HepG2 (cell line): ENCODE measurements around the gene TKTL1. TPM values are rescaled to one million over a fixed set of nuclear protein-coding genes. Genes with fewer than 3 reads are reported as not detected.
A peak's percentile ranks its signal among the peaks of the same experiment; 100 is the strongest.

Experiments used
- ATAC-seq: fragments of 200-7000 bp; cut with Tn5 transposase; 3 replicates; pipeline ENCODE4 v1.9.1; 2020; ENCODE audit warnings: mild to moderate bottlenecking, moderate library complexity
- BruUV-seq: library from RNA; stranded (reverse); fragments of 400-500 nt; replicated peaks from 2 replicates; lab custom pipeline; 2021; lab: Mats Ljungman, UMichigan
- CTCF ChIA-PET: fragments of 300-600 bp; formaldehyde crosslinking; extraction: SDS; loops from one replicate; lab custom pipeline; 2021; ENCODE audit warnings: low total read pairs, inconsistent platforms, low intra/inter-chr PET ratio; lab: Yijun Ruan, JAX
- POLR2A ChIA-PET: fragments of 350-600 bp; sonication (Branson Sonifier 250); formaldehyde crosslinking; loops from one replicate; lab custom pipeline; 2020; ENCODE audit warnings: antibody characterized with exemption, inconsistent platforms; lab: Yijun Ruan, JAX
- DNase-seq: peaks from one replicate; pipeline ENCODE4 v3.0.0-alpha.2; 2015; ENCODE audit warnings: low spot score
- FAIRE-seq: peaks from 3 replicates; lab custom pipeline; 2011; peaks lifted over from hg19 to GRCh38; lab: Jason Lieb, UNC
- H2AFZ ChIP-seq: one replicate; pipeline ENCODE4 v1.6.1; 2011; ENCODE audit warnings: low read length, inconsistent platforms
- H3K27ac ChIP-seq: fragments of 300-600 bp; 3 replicates; pipeline ENCODE4 v1.8.0; 2011; ENCODE audit warnings: mixed run types, mild to moderate bottlenecking, mixed read lengths, low read length, inconsistent platforms; ENCODE audit not compliant: insufficient read depth; ENCODE audit errors: extremely low read length
- H3K27me3 ChIP-seq, 2 experiments: fragments of 200-600 bp in 1 of 2; 2 replicates in 1 of 2; 3 replicates in 1 of 2; pipeline versions ENCODE4 v1.6.0 to v1.8.0; 2011; ENCODE audit warnings: low read length in 2 of 2, mild to moderate bottlenecking in 2 of 2, moderate library complexity in 2 of 2, inconsistent platforms in 1 of 2; ENCODE audit not compliant: insufficient read depth in 2 of 2, control insufficient read depth in 1 of 2
- H3K36me3 ChIP-seq, 2 experiments: fragments of 200-600 bp in 1 of 2; replicated peaks in 1 of 2; 2 replicates in 1 of 2; 3 replicates in 1 of 2; pipeline versions ENCODE4 v1.5.1 to v1.8.0; 2011; ENCODE audit warnings: low read length in 2 of 2, inconsistent platforms in 1 of 2; ENCODE audit not compliant: insufficient read depth in 2 of 2, control insufficient read depth in 1 of 2
- H3K4me1 ChIP-seq: 2 replicates; pipeline ENCODE4 v1.5.1; 2012; ENCODE audit warnings: low read length, inconsistent platforms; ENCODE audit not compliant: insufficient read depth
- H3K4me2 ChIP-seq: 2 replicates; pipeline ENCODE4 v1.6.0; 2011; ENCODE audit warnings: low read depth, low read length, inconsistent platforms
- H3K4me3 ChIP-seq, 3 experiments: fragments of 200-600 bp in 1 of 3; sonication (generic), shearing (Covaris generic) in 1 of 3; replicated peaks in 1 of 3; 2 replicates each; pipeline ENCODE4 v1.5.1; 2011 to 2016; ENCODE audit warnings: low read length in 3 of 3, inconsistent platforms in 2 of 3, low read depth in 2 of 3, mild to moderate bottlenecking in 2 of 3, control low read depth in 1 of 3, mixed read lengths in 1 of 3; ENCODE audit not compliant: insufficient read depth in 1 of 3
- H3K79me2 ChIP-seq: one replicate; pipeline ENCODE4 v1.6.1; 2011; ENCODE audit warnings: low read length, inconsistent platforms; ENCODE audit not compliant: insufficient read depth
- H3K9ac ChIP-seq: 2 replicates; pipeline ENCODE4 v1.6.0; 2011; ENCODE audit warnings: mild to moderate bottlenecking, low read depth, low read length, inconsistent platforms; ENCODE audit not compliant: insufficient read depth
- H3K9me3 ChIP-seq: 2 replicates; pipeline ENCODE4 v1.5.1; 2012; ENCODE audit warnings: mild to moderate bottlenecking, low read length
- H4K20me1 ChIP-seq: 2 replicates; pipeline ENCODE4 v1.6.0; 2011; ENCODE audit warnings: inconsistent platforms, mild to moderate bottlenecking, low read length, moderate library complexity; ENCODE audit not compliant: insufficient read depth
- ARNTL ChIP-seq: sonication (generic); formaldehyde crosslinking; IDR thresholded peaks from 2 replicates; pipeline ENCODE4 v1.4.0; 2020; ENCODE audit warnings: mild to moderate bottlenecking, missing genetic modification reagents
- CCDC6 ChIP-seq: sonication (generic); formaldehyde crosslinking; IDR thresholded peaks from 2 replicates; pipeline ENCODE4 v1.8.1; 2022; ENCODE audit warnings: mild to moderate bottlenecking, missing genetic modification reagents, moderate library complexity
- ZNF530 ChIP-seq: sonication (generic); formaldehyde crosslinking; IDR thresholded peaks from 2 replicates; pipeline ENCODE4 v1.5.0; 2020; ENCODE audit warnings: low read depth, mild to moderate bottlenecking, missing genetic modification reagents
- ZNF850 ChIP-seq: sonication (generic); formaldehyde crosslinking; conservative IDR thresholded peaks from 2 replicates; pipeline ENCODE4 v1.9.0; 2021; ENCODE audit warnings: mild to moderate bottlenecking, missing genetic modification reagents
- WGBS: methylation state at CpG from one replicate; pipeline ENCODE4 v1.1.6; 2017; ENCODE audit warnings: low lambda C conversion rate; 5-methylcytosine and 5-hydroxymethylcytosine counted together
- in situ Hi-C: cut with HindIII; loops from 2 replicates; pipeline ENCODE4 v1.10.0; 2017; ENCODE audit warnings: low pct_unique_long_range_greater_than_20kb; ENCODE audit not compliant: extremely low pct_ligation_motif_present
- intact Hi-C: fragments of 100-400 bp; cut with micrococcal nuclease; formaldehyde crosslinking; loops from one replicate; pipeline ENCODE4 v1.10.0; 2022; ENCODE audit not compliant: unreplicated experiment
- polyA plus RNA-seq, 8 experiments: library from polyadenylated mRNA; depleted of rRNA in 3 of 8; stranded (reverse) in 7 of 8; unstranded in 1 of 8; fragments of >200 nt; fragmentation: Illumina TruSeq in 4 of 8; extraction: Trizol in 4 of 8; gene quantifications; 2 replicates each; pipeline versions ENCODE4 v1.2.1 to v1.2.3, GENCODE V29; 2011 to 2016; ENCODE audit warnings: low read depth in 4 of 8, missing spikeins in 1 of 8, mixed read lengths in 1 of 8; ENCODE audit not compliant: insufficient read depth in 1 of 8
- total RNA-seq, 5 experiments: library from RNA; depleted of rRNA; stranded (reverse); fragments of >200 nt; fragmentation: Illumina TruSeq; extraction: Trizol; gene quantifications; 2 replicates each; pipeline ENCODE4 v1.2.3, GENCODE V29; 2016; ENCODE audit warnings: low read depth in 1 of 5
- TF ChIP-seq, protein P1 (sequence below): fragments of 450-650 bp; IDR thresholded peaks from 2 replicates; pipeline ENCODE4 v1.6.1; 2016
- TF ChIP-seq, protein P2 (sequence below): sonication (generic); formaldehyde crosslinking; IDR thresholded peaks from 2 replicates; pipeline ENCODE4 v1.4.0; 2020; ENCODE audit warnings: missing genetic modification reagents, borderline replicate concordance

The TKTL1 gene
- total and polyA plus RNA-seq, 2 of the 13 experiments (the other 11 are each of a cell fraction or from before 2014, with no cell fraction given), result not detected

DNA sequence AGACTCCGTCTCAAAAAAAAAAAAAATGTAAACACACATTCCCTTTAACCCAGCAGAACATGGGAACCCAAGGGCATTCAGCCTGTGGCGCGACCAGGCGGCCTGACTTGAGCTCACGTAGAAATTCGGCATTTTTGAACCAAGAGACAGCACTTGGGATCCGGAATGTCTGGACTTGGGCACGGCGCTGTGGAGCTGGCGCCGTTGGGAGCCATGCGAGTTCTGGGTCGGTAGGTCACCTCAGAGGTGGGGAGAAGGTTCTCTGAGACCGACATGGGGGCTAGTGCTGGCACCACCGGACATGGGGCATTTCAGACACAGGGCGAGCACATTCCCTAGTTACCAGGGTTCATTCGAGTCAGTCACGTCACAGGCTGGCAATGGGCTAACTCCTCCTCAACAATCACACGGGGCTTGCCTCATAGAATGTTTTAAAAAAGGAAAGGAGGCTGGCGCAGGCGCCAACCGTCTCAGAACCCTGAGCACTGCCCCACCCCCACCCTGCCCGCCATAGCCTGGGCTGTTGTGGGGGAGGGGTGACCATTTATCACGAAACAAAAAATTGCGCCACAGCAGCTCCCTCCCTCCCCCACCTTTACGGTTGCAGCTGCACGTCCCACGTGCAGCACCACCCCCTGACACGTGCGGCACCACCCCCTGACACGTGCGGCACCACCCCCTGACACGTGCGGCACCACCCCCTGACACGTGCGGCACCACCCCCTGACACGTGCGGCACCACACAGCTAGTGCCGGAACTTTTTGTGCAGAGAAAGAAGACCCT, 612 bp upstream of the TKTL1 start, which contains the start of gene TEX28:
Gene TEX28 (minus strand): TSS at position 334 of the 784 bp plus-strand sequence. CDS start 3,007 bp downstream, outside the sequence.
- intact Hi-C loops (no loop called here), in situ Hi-C loops (no loop called here)
- Histone ChIP-seq H4K20me1 (no peaks in the 10 kb centered on the region), H3K27ac (no peak within 1 kb of the TSS), H3K4me1 (no peaks in the 10 kb centered on the region), H2AFZ (no peak within 1 kb of the TSS), H3K4me2 (no peak within 1 kb of the TSS), H3K9ac (no peak within 1 kb of the TSS), H3K4me3 (no peak within 1 kb of the TSS), H3K79me2 (no peaks in the 10 kb centered on the region), H3K36me3 (no peaks in the 10 kb centered on the region), H3K9me3 (no peaks in the 10 kb centered on the region), H3K27me3 (no peaks in the 10 kb centered on the region; a peak in 1 of 5 replicates)
- CTCF ChIA-PET, result no interaction called here
- no peak for ATAC-seq
- BruUV-seq, result no TSS peak
- 62% methylated on average over 9 of the region's 39 CpGs for WGBS
- TF ChIP-seq, protein P1, sequence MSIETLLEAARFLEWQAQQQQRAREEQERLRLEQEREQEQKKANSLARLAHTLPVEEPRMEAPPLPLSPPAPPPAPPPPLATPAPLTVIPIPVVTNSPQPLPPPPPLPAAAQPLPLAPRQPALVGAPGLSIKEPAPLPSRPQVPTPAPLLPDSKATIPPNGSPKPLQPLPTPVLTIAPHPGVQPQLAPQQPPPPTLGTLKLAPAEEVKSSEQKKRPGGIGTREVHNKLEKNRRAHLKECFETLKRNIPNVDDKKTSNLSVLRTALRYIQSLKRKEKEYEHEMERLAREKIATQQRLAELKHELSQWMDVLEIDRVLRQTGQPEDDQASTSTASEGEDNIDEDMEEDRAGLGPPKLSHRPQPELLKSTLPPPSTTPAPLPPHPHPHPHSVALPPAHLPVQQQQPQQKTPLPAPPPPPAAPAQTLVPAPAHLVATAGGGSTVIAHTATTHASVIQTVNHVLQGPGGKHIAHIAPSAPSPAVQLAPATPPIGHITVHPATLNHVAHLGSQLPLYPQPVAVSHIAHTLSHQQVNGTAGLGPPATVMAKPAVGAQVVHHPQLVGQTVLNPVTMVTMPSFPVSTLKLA, result peak; percentile 87
- TF ChIP-seq ZNF530 (no peak), ARNTL (no peak), ZNF850 (CRISPR knock-in tag) (no peak), CCDC6 (CRISPR knock-in tag) (no peak)
- TF ChIP-seq, protein P2, sequence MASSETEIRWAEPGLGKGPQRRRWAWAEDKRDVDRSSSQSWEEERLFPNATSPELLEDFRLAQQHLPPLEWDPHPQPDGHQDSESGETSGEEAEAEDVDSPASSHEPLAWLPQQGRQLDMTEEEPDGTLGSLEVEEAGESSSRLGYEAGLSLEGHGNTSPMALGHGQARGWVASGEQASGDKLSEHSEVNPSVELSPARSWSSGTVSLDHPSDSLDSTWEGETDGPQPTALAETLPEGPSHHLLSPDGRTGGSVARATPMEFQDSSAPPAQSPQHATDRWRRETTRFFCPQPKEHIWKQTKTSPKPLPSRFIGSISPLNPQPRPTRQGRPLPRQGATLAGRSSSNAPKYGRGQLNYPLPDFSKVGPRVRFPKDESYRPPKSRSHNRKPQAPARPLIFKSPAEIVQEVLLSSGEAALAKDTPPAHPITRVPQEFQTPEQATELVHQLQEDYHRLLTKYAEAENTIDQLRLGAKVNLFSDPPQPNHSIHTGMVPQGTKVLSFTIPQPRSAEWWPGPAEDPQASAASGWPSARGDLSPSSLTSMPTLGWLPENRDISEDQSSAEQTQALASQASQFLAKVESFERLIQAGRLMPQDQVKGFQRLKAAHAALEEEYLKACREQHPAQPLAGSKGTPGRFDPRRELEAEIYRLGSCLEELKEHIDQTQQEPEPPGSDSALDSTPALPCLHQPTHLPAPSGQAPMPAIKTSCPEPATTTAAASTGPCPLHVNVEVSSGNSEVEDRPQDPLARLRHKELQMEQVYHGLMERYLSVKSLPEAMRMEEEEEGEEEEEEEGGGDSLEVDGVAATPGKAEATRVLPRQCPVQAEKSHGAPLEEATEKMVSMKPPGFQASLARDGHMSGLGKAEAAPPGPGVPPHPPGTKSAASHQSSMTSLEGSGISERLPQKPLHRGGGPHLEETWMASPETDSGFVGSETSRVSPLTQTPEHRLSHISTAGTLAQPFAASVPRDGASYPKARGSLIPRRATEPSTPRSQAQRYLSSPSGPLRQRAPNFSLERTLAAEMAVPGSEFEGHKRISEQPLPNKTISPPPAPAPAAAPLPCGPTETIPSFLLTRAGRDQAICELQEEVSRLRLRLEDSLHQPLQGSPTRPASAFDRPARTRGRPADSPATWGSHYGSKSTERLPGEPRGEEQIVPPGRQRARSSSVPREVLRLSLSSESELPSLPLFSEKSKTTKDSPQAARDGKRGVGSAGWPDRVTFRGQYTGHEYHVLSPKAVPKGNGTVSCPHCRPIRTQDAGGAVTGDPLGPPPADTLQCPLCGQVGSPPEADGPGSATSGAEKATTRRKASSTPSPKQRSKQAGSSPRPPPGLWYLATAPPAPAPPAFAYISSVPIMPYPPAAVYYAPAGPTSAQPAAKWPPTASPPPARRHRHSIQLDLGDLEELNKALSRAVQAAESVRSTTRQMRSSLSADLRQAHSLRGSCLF (CRISPR knock-in tag), result no peak
- DNase-seq, result no peak
- no peak for FAIRE-seq
- POLR2A ChIA-PET, result no interaction called here
